GM23338 (cell line): ENCODE measurements around the gene NSD2. TPM values are rescaled to one million over a fixed set of nuclear protein-coding genes. Genes with fewer than 3 reads are reported as not detected.

Experiments
- ATAC-seq: fragments of 200-7000 bp; cut with Tn5 transposase; 3 replicates; pipeline ENCODE4 v1.9.1; 2020
- DNase-seq: peaks from one replicate; pipeline ENCODE4 v3.0.0-alpha.2; 2015; ENCODE audit warnings: low spot score
- H2AFZ ChIP-seq: fragments of 200-600 bp; sonication (generic); 2 replicates; pipeline ENCODE4 v1.8.0; 2016; ENCODE audit warnings: antibody characterized with exemption, mild to moderate bottlenecking, moderate library complexity
- H3F3A ChIP-seq: fragments of 200-600 bp; sonication (generic); replicated peaks from 2 replicates; pipeline ENCODE4 v1.8.0; 2017; ENCODE audit warnings: antibody characterized with exemption, mixed run types, low read depth
- H3K27ac ChIP-seq: fragments of 200-600 bp; sonication (generic); 2 replicates; pipeline ENCODE4 v1.6.1; 2016; ENCODE audit warnings: low read depth
- H3K27me3 ChIP-seq: fragments of 200-600 bp; sonication (generic); 2 replicates; pipeline ENCODE4 v1.8.0; 2016; ENCODE audit warnings: mild to moderate bottlenecking, mixed run types, moderate library complexity; ENCODE audit not compliant: insufficient read depth
- H3K36me3 ChIP-seq: fragments of 200-600 bp; sonication (generic); 2 replicates; pipeline ENCODE4 v1.8.0; 2016; ENCODE audit warnings: mild to moderate bottlenecking; ENCODE audit not compliant: insufficient read depth
- H3K4me1 ChIP-seq: fragments of 200-600 bp; sonication (generic); 2 replicates; pipeline ENCODE4 v1.8.0; 2016; ENCODE audit warnings: mild to moderate bottlenecking, moderate library complexity; ENCODE audit not compliant: insufficient read depth
- H3K4me2 ChIP-seq: fragments of 200-600 bp; sonication (generic); 2 replicates; pipeline ENCODE4 v1.7.1; 2017; ENCODE audit warnings: mixed run types
- H3K4me3 ChIP-seq: fragments of 200-600 bp; sonication (generic); 2 replicates; pipeline ENCODE4 v1.6.1; 2016; ENCODE audit warnings: mixed run types
- H3K79me2 ChIP-seq: fragments of 200-600 bp; sonication (generic); replicated peaks from 2 replicates; pipeline ENCODE4 v1.8.0; 2017; ENCODE audit warnings: mild to moderate bottlenecking; ENCODE audit not compliant: insufficient read depth
- H3K9me2 ChIP-seq: fragments of 200-600 bp; sonication (generic); 2 replicates; pipeline ENCODE4 v1.8.0; 2017; ENCODE audit not compliant: insufficient read depth
- H4K20me1 ChIP-seq: fragments of 200-600 bp; sonication (generic); replicated peaks from 2 replicates; pipeline ENCODE4 v1.8.0; 2017; ENCODE audit warnings: mild to moderate bottlenecking; ENCODE audit not compliant: insufficient read depth
- H3K27ac Mint-ChIP-seq: 2 replicates; pipeline ENCODE4 v1.8.0; 2020; ENCODE audit warnings: inconsistent platforms, mild to moderate bottlenecking, moderate library complexity, mixed read lengths
- H3K27me3 Mint-ChIP-seq: 3 replicates; pipeline ENCODE4 v1.8.0; 2022; ENCODE audit warnings: low read depth, mild to moderate bottlenecking, moderate library complexity, mixed read lengths, inconsistent platforms; ENCODE audit not compliant: insufficient read depth, poor library complexity
- H3K36me3 Mint-ChIP-seq: 3 replicates; pipeline ENCODE4 v1.8.0; 2021; ENCODE audit warnings: low read depth, mild to moderate bottlenecking, inconsistent platforms, moderate library complexity, mixed read lengths
- H3K4me1 Mint-ChIP-seq: 3 replicates; pipeline ENCODE4 v1.8.0; 2020; ENCODE audit warnings: mild to moderate bottlenecking, inconsistent platforms, mixed read lengths
- H3K4me3 Mint-ChIP-seq: 3 replicates; pipeline ENCODE4 v1.8.0; 2021; ENCODE audit warnings: moderate library complexity, mild to moderate bottlenecking, inconsistent platforms, mixed read lengths
- H3K9me3 Mint-ChIP-seq: 3 replicates; pipeline ENCODE4 v1.8.0; 2020; ENCODE audit warnings: moderate library complexity, mild to moderate bottlenecking, inconsistent platforms, mixed read lengths
- CREB1 ChIP-seq: fragments of 250-450 bp; sonication (Bioruptor Pico); IDR thresholded peaks from 2 replicates; pipeline ENCODE4 v1.5.0; 2020; ENCODE audit warnings: low read depth, mild to moderate bottlenecking, moderate library complexity
- EZH2 ChIP-seq: fragments of 200-600 bp; sonication (generic); IDR thresholded peaks from one replicate; pipeline ENCODE4 v1.8.0; 2017; ENCODE audit warnings: antibody characterized with exemption, mild to moderate bottlenecking, low read depth; ENCODE audit not compliant: unreplicated experiment
- JUNB ChIP-seq: IDR thresholded peaks from one replicate; pipeline ENCODE4 v1.6.1; 2016; ENCODE audit warnings: antibody characterized with exemption; ENCODE audit not compliant: unreplicated experiment
- NANOG ChIP-seq: IDR thresholded peaks from 2 replicates; pipeline ENCODE4 v1.6.1; 2016; ENCODE audit warnings: antibody characterized with exemption, borderline replicate concordance
- POLR2AphosphoS5 ChIP-seq: IDR thresholded peaks from 2 replicates; pipeline ENCODE4 v1.6.1; 2016; ENCODE audit warnings: antibody characterized with exemption, low read depth
- STAT1 ChIP-seq: IDR thresholded peaks from one replicate; pipeline ENCODE4 v1.6.1; 2016; ENCODE audit warnings: antibody characterized with exemption; ENCODE audit not compliant: unreplicated experiment
- ZNF114 ChIP-seq: fragments of 250-450 bp; sonication (Bioruptor Pico); IDR thresholded peaks from 2 replicates; pipeline ENCODE4 v1.5.0; 2020; ENCODE audit warnings: mild to moderate bottlenecking, moderate library complexity
- ZNF331 ChIP-seq: fragments of 250-450 bp; sonication (Bioruptor Pico); IDR thresholded peaks from 2 replicates; pipeline ENCODE4 v1.5.0; 2020; ENCODE audit warnings: low read depth, mild to moderate bottlenecking, moderate library complexity
- polyA plus RNA-seq: library from polyadenylated mRNA; unstranded; fragments of >200 nt; fragmentation: Nextera tagmentation; extraction: Ambion mirVana; gene quantifications from 2 replicates; pipeline ENCODE4 v1.2.1, GENCODE V29; 2016
- total RNA-seq: library from RNA; depleted of rRNA; stranded (reverse); fragments of >200 nt; shearing (Covaris generic); gene quantifications from 2 replicates; pipeline ENCODE4 v1.2.3, GENCODE V29; 2014
- TF ChIP-seq, protein P1 (sequence below), 2 experiments: fragments of 200-600 bp in 1 of 2; sonication (generic) in 1 of 2; conservative IDR thresholded peaks; 2 replicates each; pipeline versions ENCODE4 v1.5.1 to v1.6.1; 2016 to 2017; ENCODE audit warnings: antibody characterized with exemption in 2 of 2, low read depth in 2 of 2, mild to moderate bottlenecking in 2 of 2, moderate library complexity in 1 of 2
- TF ChIP-seq, protein P2 (sequence below): fragments of 250-450 bp; sonication (Bioruptor Pico); IDR thresholded peaks from 2 replicates; pipeline ENCODE4 v1.5.0; 2020; ENCODE audit warnings: mild to moderate bottlenecking, moderate library complexity
- TF ChIP-seq, protein P3 (sequence below): IDR thresholded peaks from 2 replicates; pipeline ENCODE4 v1.6.1; 2016; ENCODE audit warnings: antibody characterized with exemption

Gene NSD2
- total and polyA plus RNA-seq, 2 experiments from 2014 or later, result 33.5 to 84.4 TPM

DNA sequence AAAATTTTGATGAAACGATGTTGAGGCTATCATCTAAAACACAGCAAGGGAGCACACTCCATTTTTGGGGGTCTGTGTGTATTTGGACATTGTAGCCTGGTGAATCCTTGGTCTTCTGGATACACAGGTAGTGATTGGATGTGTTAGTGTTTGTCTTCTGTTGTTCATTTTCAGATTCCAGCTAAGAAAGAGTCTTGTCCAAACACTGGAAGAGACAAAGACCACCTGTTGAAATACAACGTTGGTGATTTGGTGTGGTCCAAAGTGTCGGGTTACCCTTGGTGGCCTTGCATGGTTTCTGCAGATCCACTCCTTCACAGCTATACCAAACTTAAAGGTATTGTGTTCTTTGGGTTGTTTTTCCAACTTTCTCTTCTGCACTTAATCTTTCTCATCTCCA lies 32.8 kb downstream of the NSD2 start:
- Histone ChIP-seq H4K20me1 (peaks cover 52% of the 10 kb centered on the region), H3K27ac (no peak overlapping the region), H3K27me3 (no peaks in the 10 kb centered on the region), H3F3A (peaks cover 3% of the 10 kb centered on the region; the same call in 1 of the 2 replicates), H3K9me2 (no peaks in the 10 kb centered on the region), H3K4me1 (no peaks in the 10 kb centered on the region), H2AFZ (no peak overlapping the region), H3K36me3 (peaks cover 19% of the 10 kb centered on the region), H3K4me2 (no peak overlapping the region), H3K4me3 (no peak overlapping the region), H3K79me2 (peaks cover 50% of the 10 kb centered on the region)
- Mint-ChIP-seq H3K27me3 (peaks cover 2% of the 10 kb centered on the region), H3K4me1 (peaks cover 1% of the 10 kb centered on the region), H3K27ac (no peak overlapping the region), H3K9me3 (no peaks in the 10 kb centered on the region), H3K36me3 (peaks cover 66% of the 10 kb centered on the region), H3K4me3 (no peak overlapping the region)
- DNase-seq, result no peak
- no peak for TF ChIP-seq CREB1 (CRISPR knock-in tag)
- no peak for TF ChIP-seq STAT1
- no peak for TF ChIP-seq JUNB
- TF ChIP-seq POLR2AphosphoS5, result no peak
- TF ChIP-seq ZNF331 (CRISPR knock-in tag), result no peak
- TF ChIP-seq, protein P1, sequence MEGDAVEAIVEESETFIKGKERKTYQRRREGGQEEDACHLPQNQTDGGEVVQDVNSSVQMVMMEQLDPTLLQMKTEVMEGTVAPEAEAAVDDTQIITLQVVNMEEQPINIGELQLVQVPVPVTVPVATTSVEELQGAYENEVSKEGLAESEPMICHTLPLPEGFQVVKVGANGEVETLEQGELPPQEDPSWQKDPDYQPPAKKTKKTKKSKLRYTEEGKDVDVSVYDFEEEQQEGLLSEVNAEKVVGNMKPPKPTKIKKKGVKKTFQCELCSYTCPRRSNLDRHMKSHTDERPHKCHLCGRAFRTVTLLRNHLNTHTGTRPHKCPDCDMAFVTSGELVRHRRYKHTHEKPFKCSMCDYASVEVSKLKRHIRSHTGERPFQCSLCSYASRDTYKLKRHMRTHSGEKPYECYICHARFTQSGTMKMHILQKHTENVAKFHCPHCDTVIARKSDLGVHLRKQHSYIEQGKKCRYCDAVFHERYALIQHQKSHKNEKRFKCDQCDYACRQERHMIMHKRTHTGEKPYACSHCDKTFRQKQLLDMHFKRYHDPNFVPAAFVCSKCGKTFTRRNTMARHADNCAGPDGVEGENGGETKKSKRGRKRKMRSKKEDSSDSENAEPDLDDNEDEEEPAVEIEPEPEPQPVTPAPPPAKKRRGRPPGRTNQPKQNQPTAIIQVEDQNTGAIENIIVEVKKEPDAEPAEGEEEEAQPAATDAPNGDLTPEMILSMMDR (conservative IDR thresholded peaks at IDR 0.05; ENCODE audit: low read depth in 2 of 2), result no peak
- TF ChIP-seq, protein P2, sequence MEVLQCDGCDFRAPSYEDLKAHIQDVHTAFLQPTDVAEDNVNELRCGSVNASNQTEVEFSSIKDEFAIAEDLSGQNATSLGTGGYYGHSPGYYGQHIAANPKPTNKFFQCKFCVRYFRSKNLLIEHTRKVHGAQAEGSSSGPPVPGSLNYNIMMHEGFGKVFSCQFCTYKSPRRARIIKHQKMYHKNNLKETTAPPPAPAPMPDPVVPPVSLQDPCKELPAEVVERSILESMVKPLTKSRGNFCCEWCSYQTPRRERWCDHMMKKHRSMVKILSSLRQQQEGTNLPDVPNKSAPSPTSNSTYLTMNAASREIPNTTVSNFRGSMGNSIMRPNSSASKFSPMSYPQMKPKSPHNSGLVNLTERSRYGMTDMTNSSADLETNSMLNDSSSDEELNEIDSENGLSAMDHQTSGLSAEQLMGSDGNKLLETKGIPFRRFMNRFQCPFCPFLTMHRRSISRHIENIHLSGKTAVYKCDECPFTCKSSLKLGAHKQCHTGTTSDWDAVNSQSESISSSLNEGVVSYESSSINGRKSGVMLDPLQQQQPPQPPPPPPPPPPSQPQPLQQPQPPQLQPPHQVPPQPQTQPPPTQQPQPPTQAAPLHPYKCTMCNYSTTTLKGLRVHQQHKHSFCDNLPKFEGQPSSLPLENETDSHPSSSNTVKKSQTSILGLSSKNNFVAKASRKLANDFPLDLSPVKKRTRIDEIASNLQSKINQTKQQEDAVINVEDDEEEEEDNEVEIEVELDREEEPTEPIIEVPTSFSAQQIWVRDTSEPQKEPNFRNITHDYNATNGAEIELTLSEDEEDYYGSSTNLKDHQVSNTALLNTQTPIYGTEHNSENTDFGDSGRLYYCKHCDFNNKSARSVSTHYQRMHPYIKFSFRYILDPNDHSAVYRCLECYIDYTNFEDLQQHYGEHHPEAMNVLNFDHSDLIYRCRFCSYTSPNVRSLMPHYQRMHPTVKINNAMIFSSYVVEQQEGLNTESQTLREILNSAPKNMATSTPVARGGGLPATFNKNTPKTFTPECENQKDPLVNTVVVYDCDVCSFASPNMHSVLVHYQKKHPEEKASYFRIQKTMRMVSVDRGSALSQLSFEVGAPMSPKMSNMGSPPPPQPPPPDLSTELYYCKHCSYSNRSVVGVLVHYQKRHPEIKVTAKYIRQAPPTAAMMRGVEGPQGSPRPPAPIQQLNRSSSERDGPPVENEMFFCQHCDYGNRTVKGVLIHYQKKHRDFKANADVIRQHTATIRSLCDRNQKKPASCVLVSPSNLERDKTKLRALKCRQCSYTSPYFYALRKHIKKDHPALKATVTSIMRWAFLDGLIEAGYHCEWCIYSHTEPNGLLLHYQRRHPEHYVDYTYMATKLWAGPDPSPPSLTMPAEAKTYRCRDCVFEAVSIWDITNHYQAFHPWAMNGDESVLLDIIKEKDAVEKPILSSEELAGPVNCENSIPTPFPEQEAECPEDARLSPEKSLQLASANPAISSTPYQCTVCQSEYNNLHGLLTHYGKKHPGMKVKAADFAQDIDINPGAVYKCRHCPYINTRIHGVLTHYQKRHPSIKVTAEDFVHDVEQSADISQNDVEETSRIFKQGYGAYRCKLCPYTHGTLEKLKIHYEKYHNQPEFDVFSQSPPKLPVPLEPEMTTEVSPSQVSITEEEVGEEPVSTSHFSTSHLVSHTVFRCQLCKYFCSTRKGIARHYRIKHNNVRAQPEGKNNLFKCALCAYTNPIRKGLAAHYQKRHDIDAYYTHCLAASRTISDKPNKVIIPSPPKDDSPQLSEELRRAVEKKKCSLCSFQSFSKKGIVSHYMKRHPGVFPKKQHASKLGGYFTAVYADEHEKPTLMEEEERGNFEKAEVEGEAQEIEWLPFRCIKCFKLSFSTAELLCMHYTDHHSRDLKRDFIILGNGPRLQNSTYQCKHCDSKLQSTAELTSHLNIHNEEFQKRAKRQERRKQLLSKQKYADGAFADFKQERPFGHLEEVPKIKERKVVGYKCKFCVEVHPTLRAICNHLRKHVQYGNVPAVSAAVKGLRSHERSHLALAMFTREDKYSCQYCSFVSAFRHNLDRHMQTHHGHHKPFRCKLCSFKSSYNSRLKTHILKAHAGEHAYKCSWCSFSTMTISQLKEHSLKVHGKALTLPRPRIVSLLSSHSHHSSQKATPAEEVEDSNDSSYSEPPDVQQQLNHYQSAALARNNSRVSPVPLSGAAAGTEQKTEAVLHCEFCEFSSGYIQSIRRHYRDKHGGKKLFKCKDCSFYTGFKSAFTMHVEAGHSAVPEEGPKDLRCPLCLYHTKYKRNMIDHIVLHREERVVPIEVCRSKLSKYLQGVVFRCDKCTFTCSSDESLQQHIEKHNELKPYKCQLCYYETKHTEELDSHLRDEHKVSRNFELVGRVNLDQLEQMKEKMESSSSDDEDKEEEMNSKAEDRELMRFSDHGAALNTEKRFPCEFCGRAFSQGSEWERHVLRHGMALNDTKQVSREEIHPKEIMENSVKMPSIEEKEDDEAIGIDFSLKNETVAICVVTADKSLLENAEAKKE (CRISPR knock-in tag), result no peak
- no peak for TF ChIP-seq EZH2
- TF ChIP-seq ZNF114, result no peak
- no peak for TF ChIP-seq NANOG
- TF ChIP-seq, protein P3, sequence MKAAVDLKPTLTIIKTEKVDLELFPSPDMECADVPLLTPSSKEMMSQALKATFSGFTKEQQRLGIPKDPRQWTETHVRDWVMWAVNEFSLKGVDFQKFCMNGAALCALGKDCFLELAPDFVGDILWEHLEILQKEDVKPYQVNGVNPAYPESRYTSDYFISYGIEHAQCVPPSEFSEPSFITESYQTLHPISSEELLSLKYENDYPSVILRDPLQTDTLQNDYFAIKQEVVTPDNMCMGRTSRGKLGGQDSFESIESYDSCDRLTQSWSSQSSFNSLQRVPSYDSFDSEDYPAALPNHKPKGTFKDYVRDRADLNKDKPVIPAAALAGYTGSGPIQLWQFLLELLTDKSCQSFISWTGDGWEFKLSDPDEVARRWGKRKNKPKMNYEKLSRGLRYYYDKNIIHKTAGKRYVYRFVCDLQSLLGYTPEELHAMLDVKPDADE, result no peak
- no peak for ATAC-seq
